ENCODE results near the gene SLC7A5. TPM values are rescaled to one million over a fixed set of nuclear protein-coding genes. Genes with fewer than 3 reads are reported as not detected.
"Not testable (repeated sequence)": the region's sequence is repeated elsewhere in the genome, so short reads cannot be mapped to it uniquely, and the experiment has no call there.

Gene SLC7A5
- total RNA-seq, 4 donors from 2014 or later, result 10.0 to 99.4 (median 61.1) TPM

DNA sequence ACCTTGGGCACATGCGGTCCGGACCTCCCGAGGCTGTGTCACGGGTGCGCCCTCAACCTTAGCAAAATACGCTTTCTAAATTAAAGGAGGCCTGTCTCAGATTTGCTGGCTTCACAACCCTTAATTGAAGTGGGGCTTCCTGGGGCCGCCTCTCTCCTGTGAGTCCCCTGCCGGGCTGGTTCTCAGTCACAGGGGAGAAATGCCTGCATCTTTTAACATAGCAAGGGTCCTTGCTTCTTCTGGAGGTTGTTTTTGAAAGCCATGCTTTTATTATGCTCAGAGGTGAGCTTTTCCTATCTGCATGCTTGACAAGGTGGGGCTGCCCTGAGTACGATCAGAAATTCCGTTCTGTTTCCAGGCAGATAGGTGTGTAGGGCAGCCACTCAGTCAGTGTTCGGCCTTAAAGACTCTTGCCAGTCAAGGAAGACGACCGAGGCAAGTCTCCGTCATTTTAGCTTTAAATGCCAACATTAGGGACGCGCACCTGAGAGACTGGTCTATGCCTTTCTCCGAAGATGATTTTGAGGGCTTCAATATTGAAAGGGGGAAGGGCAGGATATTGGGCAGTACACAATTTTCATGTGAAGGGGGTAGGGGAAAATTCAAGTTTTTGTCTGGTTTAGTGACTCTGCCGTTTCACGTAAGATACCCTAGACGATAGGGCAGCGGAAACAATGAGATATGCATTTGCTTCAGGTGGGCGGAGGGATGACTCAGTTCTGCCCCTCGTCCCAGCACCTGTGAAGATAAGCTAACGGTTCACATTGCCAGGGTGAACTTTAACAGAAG, 5.5 kb upstream of the SLC7A5 start:
- TF ChIP-seq POLR2AphosphoS5 (IDR thresholded peaks at IDR 0.05), result no peak
- no peak for TF ChIP-seq POLR2A (IDR thresholded peaks at IDR 0.05)
- TF ChIP-seq, protein P1, sequence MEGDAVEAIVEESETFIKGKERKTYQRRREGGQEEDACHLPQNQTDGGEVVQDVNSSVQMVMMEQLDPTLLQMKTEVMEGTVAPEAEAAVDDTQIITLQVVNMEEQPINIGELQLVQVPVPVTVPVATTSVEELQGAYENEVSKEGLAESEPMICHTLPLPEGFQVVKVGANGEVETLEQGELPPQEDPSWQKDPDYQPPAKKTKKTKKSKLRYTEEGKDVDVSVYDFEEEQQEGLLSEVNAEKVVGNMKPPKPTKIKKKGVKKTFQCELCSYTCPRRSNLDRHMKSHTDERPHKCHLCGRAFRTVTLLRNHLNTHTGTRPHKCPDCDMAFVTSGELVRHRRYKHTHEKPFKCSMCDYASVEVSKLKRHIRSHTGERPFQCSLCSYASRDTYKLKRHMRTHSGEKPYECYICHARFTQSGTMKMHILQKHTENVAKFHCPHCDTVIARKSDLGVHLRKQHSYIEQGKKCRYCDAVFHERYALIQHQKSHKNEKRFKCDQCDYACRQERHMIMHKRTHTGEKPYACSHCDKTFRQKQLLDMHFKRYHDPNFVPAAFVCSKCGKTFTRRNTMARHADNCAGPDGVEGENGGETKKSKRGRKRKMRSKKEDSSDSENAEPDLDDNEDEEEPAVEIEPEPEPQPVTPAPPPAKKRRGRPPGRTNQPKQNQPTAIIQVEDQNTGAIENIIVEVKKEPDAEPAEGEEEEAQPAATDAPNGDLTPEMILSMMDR (IDR thresholded peaks at IDR 0.05), result no peak
- no peak for TF ChIP-seq EP300 (IDR thresholded peaks at IDR 0.05)
- H3K4me3 ChIP-seq, result no peak overlapping the region
- 59% methylated on average over 24 of the region's 24 CpGs for WGBS
- H3K36me3 ChIP-seq, result no peaks in the 10 kb centered on the region
- peaks cover 29% of the 10 kb centered on the region for H3K27me3 ChIP-seq
- no peak overlapping the region for H3K27ac ChIP-seq
- no peaks in the 10 kb centered on the region for H3K9me3 ChIP-seq
- peaks cover 8% of the 10 kb centered on the region for H3K4me1 ChIP-seq
- DNase-seq (ENCODE audit: low spot score in 2 of 2), result no peak

DNA sequence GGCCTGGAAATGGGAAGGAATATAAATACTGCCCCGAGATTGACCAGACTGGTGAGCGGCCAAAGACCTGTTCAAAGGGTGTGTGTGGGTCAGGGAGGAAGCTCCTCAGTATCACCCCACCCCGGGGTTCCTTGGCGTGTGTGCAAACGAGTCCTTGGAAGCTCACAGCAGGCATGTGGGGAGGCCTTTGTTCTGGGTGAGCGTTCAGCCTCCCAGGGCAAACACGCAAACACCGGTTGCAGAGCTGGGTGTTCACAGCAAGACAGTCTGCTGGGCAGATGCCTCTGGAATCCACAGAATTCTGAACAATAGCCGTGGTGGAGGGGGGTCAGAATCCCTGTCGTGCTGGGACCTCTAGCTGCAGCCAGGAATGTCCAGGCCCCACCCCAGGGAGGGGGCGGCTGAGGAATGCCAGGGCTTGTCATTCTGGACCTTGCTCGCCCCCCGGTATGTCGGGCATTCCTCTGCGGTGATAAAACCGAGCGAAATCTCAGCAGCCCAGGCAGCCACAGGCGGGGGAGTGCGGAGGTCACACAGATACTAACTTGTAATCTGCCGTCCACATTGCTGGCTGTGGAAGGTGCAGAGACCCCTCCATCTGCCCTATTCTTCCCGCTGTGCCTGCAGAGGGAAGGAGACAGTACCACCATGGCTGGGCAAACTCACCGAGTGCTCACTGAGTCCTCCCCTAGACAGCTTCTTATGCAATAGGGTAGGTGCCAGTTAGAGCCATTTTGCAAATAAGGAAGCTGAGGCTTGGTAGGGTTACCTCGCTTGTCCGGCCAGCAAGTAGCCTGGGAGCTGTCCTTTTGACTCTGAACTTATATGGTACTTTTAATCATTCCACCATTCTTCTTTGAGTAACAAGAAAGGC, 1.3 kb upstream of the SLC7A5 start:
- not testable (repeated sequence) for DNase-seq (ENCODE audit: low spot score in 2 of 2); H3K27ac ChIP-seq; H3K36me3 ChIP-seq; H3K4me3 ChIP-seq; H3K9me3 ChIP-seq
- H3K4me1 ChIP-seq, result peaks cover 37% of the 10 kb centered on the region
- 72% methylated on average over 19 of the region's 24 CpGs for WGBS
- peaks cover 20% of the 10 kb centered on the region for H3K27me3 ChIP-seq

DNA sequence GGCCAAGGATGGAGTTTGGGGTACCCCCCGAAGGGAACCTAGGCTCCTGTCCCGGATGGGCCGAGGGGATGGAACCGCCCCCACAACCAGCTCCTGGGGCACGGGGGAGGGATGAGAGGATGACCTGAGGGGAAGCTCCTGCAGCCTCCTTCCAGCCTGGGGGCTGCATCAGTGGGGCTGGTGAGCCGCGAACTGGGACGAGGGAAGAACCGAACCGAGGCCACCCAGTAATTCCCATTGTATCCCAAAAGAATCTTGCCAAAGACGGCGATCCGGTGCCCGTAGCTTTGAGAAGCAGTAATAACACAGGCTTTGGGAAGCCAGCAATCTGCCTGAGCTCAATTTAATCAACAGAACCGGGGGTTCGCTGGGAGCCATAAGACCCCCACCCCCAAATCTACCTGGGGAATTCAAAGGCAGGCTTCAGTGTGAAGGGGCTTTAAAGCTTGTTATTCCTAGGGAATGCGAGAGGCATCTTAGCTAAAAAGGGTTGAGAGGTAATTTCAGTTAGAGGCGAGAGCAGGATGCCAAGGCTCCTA, 641 bp upstream of the SLC7A5 start:
- Histone ChIP-seq H3K4me1 (peaks cover 41% of the 10 kb centered on the region), H3K27me3 (peaks cover 17% of the 10 kb centered on the region)
- not testable (repeated sequence) for H3K4me3 ChIP-seq; H3K36me3 ChIP-seq; DNase-seq (ENCODE audit: low spot score in 2 of 2); H3K27ac ChIP-seq; H3K9me3 ChIP-seq
- 83% methylated on average over 13 of the region's 18 CpGs for WGBS

DNA sequence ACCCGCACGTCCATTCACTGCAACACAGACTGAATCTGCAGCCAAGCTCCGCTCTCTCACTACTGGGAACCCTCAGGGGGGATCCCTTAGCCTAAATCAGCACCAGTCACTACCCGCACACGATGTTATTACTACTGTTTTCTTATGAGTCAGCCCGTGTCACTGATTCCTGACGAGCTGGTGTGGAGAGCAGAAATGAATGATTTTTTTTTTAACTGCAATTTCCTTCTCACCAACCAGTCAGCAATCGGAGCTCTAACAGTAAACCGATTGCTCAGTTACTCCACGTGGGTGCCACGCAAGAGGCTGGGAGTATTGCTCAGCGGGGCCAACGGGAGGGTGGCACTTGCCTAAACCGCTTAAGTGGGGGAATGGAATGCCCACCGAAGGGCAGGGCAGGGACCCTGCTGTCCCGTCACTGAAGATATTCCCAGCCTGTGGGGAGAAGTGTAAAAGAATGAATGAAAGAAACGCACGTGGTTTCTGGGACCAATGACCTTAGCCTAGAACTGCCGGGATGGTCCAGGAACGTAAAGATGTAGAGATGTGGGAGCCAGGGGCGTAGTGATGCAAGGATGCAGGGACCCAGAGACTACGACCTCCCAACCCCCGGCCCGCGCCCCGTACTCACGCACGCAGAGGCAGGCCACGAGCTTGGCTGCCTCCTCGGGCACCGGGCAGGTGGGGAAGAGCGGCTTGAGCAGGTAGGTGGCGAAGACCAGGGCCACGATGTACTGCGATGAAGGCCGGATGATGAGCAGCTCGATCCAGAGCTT, 865 bp downstream of the SLC7A5 start:
- not testable (repeated sequence) for H3K36me3 ChIP-seq; H3K9me3 ChIP-seq; H3K27ac ChIP-seq; DNase-seq (ENCODE audit: low spot score in 2 of 2)
- Histone ChIP-seq H3K27me3 (peaks cover 13% of the 10 kb centered on the region), H3K4me3 (peak overlapping the region; percentile 62), H3K4me1 (peaks cover 46% of the 10 kb centered on the region)
- WGBS, result 7% methylated on average over 31 of the region's 37 CpGs

DNA sequence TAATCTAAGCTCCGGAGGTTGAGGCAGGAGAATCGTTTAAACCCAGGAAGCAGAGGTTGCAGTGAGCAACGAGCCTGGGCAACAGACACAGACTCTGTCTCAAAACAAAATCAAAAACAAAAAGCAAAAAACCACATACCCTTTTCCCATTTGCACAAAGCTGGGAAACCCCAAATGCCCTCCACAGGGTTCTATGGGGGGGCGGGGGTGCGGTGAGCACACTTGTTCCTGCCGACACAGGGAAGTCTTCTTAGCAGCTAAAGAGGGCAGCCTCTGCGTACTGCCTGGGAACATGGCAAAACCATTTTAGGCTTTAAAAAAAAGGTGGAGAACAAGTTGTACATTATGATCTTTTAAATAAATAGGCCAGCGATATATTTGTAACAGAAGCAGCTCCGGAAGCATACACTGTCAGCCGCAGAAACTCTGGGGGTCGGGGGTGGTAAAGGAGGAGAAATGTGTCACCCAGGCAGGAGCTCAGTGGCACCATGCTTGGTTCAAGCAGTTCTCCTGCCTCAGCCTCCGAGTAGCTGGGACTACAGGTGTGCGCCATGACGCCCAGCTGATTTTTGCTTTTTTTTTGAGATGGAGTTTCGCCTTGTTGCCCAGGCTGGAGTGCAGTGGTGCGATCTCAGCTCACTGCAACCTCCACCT, 3.3 kb downstream of the SLC7A5 start:
- 65% methylated on average over 16 of the region's 16 CpGs for WGBS
- H3K4me1 ChIP-seq, result peaks cover 56% of the 10 kb centered on the region
- not testable (repeated sequence) for DNase-seq (ENCODE audit: low spot score in 2 of 2); H3K27me3 ChIP-seq; H3K9me3 ChIP-seq; H3K4me3 ChIP-seq; H3K36me3 ChIP-seq; H3K27ac ChIP-seq

DNA sequence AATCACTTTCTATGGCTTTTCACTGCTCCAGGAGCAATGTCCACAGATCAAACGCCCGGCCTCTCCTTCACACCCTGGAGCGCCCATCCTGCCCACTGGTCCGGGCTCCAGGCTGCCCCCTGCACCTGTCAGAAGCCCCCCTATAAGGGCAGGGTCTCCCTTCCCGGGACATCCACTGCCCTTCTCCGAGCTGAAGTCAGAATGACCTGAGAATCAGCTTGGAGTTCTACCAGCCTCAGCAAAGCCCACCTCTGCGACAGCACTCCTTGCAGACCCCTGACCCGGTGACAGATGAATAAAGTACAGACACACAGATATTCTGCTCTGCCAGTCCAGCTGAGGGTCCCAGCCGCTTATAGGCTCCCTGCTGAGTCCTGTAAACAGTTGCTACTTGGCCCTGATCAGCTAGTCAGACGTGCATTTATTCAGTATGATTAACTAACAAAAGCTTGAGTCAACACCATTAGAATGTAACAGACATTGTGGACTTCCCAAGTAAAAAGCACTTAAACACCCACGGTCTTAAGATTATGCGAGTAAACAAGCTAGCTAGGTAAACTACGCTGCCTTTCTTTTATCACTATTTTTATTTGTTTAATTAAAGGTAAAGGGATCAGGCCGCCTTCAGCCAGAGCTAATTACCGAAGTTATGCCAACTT, 4.8 kb downstream of the SLC7A5 start:
- Histone ChIP-seq H3K36me3 (no peaks in the 10 kb centered on the region), H3K27ac (no peak overlapping the region), H3K4me1 (peaks cover 49% of the 10 kb centered on the region), H3K4me3 (no peak overlapping the region), H3K27me3 (no peaks in the 10 kb centered on the region), H3K9me3 (no peaks in the 10 kb centered on the region)
- TF ChIP-seq POLR2A (IDR thresholded peaks at IDR 0.05) (no peak), EP300 (IDR thresholded peaks at IDR 0.05) (no peak), POLR2AphosphoS5 (IDR thresholded peaks at IDR 0.05) (no peak)
- TF ChIP-seq, protein P1 (IDR thresholded peaks at IDR 0.05), result no peak
- 78% methylated on average over 14 of the region's 15 CpGs for WGBS
- DNase-seq (ENCODE audit: low spot score in 2 of 2), result no peak

DNA sequence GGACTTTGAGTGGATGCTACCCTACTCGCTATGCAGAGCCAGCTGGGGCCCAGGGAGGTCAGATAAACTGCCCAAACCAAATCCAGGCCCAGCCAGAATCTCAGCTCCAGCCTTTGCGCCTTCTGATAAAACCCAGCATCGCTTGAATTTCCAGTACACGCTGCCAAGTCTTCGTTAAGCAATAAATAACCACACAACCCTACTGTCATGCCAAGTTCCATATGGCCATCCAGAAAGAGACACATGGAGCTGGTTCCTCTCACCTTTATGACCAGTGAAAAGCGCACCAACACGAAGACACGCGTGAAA, 6.0 kb downstream of the SLC7A5 start:
- H3K36me3 ChIP-seq; H3K27me3 ChIP-seq; H3K27ac ChIP-seq; H3K4me3 ChIP-seq; DNase-seq (ENCODE audit: low spot score in 2 of 2); H3K9me3 ChIP-seq: not testable (repeated sequence)
- H3K4me1 ChIP-seq, result peaks cover 43% of the 10 kb centered on the region
- 57% methylated on average over 9 of the region's 9 CpGs for WGBS

DNA sequence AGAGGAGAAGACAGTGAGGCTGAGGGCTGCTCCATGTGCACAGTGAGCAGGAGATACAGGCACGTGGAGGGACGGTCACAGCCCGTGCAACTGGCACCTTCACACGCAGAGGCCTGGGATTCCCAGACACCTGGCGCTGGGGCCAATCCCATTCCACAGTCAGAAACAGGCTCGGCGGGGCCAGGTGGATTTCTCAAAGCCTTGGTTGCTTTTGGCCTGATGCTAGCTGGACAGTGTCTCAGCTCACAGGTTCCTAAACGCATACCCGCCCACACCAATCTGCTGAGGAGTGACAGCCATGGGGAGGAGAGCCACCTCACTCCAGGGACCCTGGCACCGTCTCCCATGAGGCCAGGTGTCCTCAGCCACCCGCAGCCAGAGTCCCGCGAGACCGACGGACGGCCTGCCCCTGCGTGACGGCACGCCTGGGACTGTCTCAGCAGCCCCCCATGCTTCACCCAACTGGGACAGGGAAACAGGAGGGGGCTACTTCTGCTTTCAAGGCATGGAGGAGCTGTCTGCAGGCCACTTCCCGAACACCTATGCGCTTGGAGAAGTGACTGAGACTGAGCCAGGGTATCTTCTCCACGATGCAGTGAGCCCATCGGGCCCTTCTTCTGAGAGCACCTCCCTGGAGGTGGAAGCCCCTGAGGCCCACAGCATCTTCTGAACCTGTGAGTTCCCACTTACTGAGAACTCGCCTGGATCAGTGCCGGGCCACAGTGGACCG, 6.5 kb downstream of the SLC7A5 start:
- H3K4me3 ChIP-seq; H3K27ac ChIP-seq; H3K36me3 ChIP-seq; H3K9me3 ChIP-seq; DNase-seq (ENCODE audit: low spot score in 2 of 2); H3K27me3 ChIP-seq: not testable (repeated sequence)
- peaks cover 38% of the 10 kb centered on the region for H3K4me1 ChIP-seq
- 71% methylated on average over 15 of the region's 26 CpGs for WGBS

DNA sequence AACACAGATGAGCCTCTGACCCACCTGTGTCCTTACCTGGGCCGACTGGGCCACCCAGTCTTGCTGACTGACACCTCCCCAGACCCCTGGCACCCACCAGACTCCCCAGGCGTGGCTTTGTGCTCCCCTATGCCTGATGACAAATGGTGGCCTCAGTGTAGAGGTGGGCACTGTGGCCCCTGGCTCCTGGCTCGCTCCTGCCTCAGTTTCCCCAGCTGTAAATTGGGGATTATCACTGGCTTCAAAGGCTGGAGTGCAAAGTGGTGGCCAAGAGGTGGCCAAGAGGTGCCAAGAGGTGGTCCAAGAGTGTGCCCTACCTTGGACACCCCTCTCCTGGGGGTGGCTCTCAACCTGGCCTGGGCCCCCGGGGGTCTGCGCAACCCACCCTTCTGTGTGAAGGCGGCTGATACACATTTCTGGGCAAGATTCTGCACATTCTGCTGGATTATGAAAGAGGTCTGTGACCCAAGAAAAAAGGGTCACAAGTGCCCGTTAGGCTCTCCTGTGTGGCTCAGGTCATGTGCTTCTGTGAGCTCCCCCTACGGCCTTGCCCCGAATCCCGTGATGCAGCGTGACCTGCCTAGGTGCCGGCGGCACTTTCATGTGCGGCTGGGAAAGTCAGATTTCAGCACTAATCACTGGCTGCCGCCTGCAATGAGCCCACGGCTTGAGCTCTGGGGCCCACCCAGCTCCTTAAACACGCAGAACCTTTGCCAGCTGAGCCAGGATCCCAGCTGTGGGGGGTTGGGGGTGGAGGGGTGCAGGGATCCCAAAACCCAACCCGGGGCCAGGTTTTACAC, 7.8 kb downstream of the SLC7A5 start:
- not testable (repeated sequence) for DNase-seq (ENCODE audit: low spot score in 2 of 2); H3K27ac ChIP-seq; H3K4me3 ChIP-seq; H3K27me3 ChIP-seq; H3K36me3 ChIP-seq; H3K9me3 ChIP-seq
- WGBS, result 84% methylated on average over 4 of the region's 18 CpGs
- peaks cover 37% of the 10 kb centered on the region for H3K4me1 ChIP-seq
